Right hindlimb (tissue), 1 donor: ENCODE data around the gene HOXA5.
A peak's percentile ranks its signal among the peaks of the same experiment; 100 is the strongest.

Experiments
- DNase-seq: peaks from one replicate; pipeline ENCODE4 v3.0.0-alpha.2; 2018

HOXA5 gene

DNA sequence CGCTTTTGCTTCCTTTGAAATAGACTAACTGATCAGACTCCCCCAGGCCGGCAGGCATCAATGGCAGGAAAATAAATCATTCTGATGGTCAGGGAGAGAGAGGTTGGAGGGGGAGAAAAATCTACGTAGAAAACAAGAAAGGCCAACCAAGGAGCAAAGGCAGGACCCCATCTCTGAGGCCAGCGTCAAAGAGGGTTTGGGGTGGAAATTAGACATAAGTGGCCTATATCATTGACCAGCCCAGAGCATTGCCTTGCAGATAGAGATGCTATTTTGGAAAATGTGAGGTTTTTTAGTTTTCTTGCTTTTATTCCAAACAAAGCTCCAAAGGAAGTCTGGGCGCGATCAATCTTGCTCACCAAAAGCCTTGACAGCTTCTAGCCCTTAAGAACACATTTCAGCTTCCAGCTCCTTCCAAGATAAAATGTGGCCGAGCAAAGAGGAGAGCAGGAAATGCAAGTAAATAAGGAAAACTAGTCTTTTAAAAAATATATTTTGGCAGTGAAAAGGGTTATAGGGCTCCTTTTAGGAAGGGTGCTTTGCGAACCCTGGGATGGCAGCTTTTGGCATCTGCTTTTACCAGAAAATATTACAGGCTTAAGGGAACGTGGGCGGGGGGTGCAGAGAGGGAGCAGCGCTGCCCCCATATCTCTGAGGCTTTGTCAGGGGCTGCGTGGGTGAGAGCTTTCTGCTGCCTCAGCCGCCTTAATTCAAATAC, 39.0 kb downstream of the HOXA5 start:
- peak; percentile 35 for DNase-seq

DNA sequence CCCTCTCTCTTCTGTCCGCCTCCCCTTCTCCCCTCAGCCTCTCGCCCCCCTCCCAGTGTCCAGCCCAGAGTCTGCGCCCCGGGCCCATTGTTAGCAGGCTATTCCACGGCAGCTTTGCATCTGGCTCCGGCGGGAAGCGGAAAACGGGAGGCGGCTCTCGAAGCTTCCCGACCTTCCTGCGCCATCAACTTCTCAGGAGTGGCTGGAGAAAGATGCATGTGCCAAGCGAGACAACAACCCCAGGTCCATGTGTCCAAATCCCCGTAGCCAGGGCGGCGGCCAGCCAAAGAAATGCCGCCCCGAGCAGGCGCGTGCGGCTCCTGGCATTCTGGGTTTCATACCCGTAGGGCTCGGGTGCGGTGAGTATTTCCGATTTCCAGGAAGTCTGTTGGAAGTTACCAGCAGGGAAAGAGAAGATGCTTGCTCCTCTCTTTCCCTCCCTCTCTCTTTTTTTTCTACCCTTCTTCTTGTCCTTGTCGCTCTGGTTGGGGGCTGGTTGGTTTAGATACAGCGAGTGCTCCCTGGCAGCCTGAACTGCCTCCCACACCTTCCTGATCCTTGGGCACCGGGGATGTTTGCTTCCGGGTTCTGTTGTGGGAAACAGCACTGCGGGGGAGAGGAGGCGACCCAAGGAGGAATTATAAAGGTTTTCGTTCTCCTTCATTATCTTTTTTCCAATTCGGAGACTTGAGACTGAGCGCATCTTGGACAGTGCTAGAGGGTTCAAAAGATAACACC, 39.8 kb downstream of the HOXA5 start:
- peak; percentile 30 for DNase-seq

DNA sequence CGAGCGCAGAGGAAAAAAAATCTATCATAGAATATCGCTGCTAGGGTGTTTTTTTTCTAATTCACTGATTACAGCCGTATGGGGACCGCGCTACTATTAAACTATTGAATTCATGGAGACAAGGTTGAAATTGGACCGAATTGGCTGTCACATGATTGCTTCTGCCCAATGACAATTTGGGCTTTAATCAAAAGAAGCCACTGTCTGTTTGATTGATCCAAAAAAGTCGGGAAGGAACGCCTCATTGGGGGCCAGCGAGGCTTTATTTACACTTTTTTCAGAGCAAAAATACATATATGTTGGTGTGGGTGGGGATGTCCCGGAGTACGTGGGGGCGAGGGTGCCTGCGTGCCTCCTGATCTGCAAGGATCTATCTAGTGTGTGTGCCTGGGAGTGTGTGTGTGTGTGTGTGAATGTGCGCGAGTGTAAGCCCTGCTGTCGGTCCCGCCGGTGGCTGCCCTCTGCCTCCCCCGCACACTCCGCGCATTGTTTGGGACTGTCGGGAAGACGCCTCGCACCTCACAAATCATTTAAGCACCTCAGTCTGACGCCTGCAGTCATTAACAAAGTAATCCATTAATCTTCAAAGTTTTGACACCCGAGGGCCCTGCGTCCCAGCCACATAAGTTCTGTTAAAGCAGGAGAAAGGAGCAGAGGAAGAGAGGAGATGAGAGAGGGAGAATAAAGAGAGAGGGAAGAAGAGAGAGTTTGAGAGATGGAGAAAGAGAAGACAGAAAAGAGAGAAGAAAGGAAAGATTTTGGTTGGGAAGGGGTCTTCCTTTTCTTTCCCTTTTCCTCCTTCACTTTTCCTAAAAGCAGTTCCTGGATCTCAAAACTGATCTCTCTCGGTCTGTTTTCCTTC, 40.7 kb downstream of the HOXA5 start, which contains the start of gene HOXA2:
TSS of gene HOXA2 (minus strand) at position 103 of the 862 bp plus-strand sequence. CDS start 183 bp downstream, outside the sequence.
- no peak for DNase-seq

DNA sequence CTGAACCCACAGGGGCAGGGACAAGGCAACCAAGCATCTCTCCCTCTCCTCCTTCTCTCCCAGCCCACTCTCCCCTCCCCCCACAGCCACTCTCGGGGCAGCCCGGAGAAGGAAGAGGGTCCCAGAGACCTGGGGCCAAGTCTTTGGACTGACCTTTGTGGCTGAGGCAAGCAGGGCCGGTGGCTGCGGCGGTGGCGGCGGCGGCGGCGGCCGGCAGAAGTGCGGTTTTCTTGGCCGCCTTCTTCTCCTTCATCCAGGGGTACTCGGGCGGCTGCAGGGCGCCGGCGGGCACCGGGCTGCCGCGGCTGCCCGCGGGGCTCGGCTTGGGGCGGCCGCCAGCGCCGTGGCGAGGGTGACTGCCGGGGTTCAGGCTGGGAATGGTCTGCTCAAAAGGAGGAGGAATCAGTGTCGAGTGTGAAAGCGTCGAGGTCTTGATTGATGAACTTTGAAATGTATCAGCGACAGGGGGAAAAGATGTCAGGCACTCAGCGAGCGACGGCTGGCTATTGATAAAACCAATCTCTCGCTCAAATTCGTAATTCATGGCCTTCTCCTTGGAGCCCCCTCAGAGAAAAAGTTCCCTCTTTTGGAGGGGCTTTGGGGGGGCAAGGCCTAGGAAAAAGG, 41.4 kb downstream of the HOXA5 start:
- peak; percentile 33 for DNase-seq

DNA sequence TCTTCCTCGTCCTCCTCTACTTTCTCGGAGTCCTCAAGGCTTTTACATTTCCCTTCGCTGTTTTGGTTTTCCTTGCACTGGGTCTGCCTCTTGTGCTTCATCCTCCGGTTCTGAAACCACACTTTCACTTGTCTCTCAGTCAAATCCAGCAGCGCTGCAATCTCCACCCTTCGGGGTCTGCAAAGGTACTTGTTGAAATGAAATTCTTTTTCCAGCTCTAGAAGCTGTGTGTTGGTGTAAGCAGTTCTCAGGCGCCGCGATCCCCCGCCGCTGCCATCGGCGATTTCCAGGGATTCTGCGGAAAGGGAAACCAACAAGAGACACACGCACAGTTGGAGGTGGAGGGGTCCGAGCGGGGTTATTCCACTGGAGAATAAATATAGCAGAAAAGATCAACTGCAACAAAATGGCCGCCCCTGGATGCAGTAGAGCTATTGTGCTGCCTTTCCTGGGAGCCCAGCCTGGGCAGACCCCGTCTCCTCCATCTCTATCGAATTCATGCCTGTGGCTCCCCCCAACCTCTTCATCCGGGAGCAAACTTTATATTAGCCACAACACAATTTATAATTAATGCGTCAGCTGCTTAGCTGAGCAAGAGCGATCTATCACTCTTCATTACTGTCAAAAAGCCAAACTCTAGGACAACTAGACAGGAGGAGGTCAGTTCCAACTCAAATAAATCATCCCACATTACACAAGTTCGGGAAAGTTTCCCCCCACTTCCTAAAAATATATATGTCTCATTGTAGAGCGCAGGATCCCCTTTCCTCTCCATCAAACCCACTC, 42.1 kb downstream of the HOXA5 start:
- DNase-seq, result peak; percentile 52

DNA sequence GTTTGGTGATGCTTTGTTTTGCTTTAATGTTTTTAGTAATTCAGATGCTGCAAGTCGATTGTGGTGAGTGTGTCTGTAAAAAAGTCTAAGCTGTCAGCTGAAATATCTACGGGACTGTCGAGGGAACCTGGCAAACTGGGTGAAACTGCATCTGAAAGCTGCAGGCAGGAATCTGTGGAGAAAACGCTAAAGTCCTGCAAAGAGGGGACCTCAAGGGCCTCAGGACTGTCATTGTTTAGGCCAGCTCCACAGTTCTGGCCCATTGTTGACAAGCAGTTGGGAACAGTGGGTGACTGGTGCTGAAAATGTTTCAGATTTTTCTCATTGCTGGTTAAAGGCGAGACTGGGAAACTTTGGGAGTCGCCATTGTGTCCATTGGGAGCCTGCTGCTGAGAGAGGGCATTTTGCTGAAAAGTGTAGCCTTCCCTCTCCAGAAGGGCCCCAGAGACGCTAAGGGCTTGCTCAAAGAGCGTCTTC, 42.7 kb downstream of the HOXA5 start:
- no peak for DNase-seq

DNA sequence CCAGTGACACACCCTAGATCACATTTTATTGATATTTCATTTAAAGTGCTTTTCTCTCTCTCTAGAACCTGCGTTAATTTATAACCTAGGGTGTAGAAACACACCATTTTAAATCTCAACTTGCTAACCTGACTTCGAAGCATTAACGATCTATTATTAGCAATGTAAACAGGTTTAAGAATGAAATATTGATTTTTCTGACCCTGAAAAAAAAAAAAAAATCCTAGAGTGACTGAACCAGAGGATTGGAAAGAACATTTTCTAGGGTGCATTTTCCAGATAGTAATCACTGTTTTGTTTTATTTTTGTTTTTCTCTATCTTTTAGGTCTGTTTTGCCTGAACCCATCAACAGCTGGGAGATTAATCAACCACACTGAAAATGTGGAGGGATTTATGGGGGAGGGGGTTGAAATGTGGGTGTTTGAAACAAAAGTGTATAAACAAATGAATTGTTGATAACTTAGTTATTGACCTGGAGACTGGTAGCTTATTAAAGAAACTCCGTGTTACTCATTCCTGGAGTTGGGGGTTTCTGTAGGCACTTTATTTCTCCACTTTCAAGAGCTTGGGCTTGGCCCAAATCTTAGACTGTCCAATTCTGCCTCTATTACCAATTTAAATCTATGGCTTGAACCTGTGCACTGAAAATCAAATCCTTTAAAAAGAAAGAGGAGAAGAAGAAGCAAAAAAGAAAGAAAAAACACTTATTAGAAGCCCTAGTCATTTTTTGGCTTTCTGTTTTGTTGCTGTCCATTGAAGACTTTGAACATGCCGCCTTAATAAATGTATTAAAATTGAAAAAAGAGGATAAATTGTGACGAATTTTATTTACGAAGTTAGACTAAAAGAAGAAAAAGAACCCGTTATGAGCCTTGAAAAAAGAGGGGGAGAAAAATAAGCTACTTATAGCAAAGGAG, 43.8 kb downstream of the HOXA5 start:
- DNase-seq, result no peak

DNA sequence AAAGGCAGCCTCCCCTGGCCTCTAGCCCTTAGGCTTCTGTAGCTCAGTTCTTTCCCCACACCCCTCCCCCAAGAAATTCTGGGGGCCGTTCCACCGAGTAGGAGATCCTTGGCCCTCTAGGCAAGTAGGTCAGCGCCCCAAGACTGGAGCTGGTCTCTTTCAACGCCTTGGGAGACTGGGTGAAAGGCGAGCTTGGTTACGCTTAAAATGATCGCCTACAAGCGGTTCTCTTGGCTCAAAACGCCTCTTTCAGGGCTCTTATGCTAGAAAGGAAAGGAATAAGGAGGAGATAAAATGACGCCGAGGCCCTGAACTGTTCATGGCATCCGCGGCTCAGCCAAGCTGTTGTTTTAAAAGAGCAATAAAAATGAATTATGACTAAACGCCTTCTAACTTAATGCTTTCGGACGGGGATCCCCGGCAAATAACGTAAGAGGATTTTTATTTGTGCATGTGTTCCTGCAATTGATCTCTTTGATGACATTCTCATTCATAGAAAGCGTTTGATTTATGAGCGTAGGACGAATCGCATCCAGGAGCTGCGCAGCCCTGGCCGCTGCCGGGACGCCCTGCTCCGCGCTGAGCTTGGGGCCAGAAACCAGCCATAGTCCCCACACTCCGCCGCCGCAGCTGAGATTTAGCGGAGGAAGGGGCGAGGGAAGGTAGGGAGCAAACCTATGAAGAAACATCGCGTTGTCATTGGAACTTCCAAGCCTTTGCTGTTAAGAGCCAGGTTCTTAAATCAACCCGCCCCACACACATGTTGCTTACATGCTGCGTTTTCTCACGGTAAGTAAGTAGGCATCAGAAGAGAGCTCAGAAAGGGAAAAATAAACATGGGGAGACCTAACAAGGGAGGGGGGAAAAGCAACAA, 44.7 kb downstream of the HOXA5 start:
- peak; percentile 68 for DNase-seq

DNA sequence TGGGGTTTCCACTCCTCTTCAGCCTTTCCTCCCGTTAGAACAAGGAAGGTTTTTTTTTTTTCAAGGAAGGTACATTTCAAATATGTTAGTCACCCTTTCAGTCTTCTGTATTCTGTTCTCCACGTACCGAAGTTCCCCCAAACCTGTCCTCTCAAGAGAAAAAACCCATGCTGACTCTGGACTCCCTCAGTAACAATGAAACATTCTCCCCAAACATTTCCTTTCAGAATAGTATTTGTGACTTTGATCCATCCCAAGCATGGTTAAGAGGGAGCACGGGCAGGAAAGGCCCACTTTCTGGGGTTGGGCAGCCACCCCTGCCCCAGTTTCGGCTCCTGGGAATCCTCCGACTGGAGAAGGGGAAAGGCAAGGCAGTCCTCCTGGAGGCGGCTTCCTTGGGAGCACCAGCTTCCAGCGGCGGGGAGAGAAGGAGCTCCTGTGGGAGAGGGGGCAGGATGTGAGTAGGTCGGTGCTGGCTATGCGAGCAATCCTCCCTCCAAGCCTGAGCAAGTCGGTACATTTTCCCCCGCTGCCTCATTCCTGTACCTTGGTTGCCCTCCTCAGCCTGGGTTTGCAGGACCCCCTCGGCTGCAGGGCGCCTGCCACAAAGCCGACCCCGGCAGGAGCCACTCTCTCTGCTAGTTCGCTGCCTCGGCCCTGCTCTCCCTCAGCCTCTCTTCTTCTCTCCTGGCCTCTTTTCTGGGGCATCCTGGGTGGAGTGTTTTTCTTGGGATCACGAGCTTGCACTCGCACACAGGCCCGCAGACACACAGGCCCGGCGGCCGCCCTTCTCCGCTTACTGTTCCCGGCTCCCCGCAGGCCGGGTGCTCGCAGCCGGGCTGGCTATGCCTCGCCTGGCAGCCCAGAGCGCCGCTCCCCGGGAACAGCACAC, 45.5 kb downstream of the HOXA5 start:
- DNase-seq, result peak; percentile 32

DNA sequence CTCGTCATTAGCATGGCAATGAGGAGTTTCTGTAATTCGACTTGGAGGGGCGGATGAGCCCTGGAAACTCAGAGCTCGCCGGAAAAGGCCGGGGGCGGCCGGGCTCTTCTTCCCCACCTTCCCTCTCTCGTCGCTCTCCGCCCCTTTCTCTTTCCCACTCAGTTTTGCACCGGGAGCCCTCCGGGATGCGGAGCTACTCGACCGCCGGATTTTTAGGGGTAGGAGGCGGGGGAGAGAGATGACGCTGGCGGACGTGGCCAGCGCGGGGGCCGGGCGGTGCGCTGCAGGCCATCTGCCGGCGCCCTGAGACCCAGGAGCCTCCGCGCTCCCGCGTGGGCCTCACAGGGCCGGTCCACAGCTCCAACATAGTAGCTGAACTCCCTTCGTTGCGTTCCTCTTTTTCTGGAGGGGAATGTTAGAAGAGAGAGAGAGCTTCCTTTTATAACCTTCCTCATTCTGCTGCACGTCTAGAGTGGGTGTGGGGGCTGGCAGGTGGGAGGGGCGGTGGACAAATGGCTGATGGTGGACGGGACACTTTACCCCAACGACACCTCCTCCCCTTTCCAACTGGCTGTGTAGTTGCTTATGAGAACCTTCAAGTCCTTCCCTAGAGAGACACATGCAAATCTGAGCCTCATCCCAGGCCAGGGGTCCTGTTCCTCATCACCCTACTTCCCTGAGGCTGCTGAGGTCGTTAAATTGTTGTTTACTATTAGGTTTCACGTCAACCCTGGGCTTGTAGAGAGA, 46.5 kb downstream of the HOXA5 start:
- DNase-seq, result peak; percentile 78

DNA sequence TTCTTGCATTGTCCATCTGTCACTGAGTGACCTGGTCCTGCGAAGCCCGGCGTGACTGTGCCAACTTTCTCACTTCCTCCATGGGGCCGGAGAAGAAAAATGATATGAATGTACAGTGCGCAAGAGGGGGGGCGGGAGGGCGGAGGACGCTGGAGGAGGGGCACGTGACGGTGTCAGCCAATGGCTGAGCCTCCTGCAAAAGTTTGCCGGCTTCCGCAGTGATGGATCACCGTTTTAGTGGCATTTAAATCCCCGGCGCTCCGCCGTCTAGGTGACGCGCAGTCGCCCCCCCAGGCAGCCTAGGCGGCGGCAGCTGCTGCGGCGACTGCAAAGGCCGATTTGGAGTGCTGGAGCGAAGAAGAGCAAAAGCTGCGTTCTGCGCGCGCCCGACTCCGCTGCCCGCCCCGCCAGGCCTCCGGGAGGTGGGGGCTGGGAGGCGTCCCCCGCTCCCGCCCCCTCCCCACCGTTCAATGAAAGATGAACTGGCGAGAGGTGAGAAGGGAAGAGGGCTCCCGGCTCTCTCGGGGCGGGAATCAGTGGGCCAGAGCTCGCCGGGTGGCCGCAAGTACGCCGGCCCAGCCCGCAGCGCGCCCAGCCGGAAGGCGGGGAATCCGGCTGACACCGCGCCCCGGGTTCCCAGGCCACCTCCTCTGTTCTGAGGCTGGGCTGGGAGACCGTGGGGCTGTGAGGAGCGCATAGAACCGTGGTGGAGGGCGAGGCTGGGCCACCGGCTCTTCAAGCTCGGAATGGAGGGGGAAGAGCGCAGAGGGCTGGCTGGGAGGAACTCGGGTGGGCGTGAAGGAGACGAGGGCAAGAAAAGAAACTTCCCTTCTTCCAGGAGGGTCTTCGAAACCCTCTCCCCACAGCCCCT, 47.3 kb downstream of the HOXA5 start, which contains the start of gene HOXA1:
TSS of gene HOXA1 (minus strand) at position 104 of the 871 bp plus-strand sequence. CDS start at position 16, 88 bp downstream.
- peak; percentile 90 for DNase-seq

DNA sequence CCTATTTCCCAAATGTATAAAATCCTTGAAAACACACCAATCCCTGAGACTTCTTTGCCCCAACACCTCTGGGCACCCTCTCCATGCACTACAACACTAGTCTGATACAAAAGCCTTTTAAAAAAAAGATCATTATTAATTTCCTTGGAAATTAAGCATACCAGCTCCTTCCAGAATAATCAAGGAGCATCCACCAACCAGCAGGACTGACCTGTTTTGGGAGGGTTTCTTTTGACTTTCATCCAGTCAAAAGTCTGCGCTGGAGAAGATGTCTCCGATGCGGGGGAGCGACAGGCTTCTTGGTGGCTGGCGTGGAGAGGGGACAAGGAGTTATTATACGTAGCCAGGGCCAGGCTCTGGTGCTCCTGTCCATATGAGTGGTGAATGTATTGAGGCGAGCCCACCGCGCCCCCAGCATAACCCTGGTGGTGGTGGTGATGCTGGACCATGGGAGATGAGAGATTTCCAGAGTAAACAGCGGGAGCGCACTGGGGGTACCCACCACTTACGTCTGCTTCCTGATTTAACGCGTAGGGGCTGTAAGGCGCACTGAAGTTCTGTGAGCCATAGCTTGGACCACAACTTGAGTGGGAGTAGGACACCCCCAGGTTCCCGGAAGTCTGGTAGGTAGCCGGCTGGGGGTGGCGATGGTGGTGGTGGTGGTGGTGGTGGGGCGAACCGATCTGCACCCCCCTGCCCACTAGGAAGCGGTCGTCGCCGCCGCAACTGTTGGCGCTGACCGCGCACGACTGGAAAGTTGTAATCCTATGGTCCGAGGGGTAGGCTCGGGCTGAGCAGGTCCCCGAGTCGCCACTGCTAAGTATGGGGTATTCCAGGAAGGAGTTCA, 48.2 kb downstream of the HOXA5 start:
- no peak for DNase-seq

DNA sequence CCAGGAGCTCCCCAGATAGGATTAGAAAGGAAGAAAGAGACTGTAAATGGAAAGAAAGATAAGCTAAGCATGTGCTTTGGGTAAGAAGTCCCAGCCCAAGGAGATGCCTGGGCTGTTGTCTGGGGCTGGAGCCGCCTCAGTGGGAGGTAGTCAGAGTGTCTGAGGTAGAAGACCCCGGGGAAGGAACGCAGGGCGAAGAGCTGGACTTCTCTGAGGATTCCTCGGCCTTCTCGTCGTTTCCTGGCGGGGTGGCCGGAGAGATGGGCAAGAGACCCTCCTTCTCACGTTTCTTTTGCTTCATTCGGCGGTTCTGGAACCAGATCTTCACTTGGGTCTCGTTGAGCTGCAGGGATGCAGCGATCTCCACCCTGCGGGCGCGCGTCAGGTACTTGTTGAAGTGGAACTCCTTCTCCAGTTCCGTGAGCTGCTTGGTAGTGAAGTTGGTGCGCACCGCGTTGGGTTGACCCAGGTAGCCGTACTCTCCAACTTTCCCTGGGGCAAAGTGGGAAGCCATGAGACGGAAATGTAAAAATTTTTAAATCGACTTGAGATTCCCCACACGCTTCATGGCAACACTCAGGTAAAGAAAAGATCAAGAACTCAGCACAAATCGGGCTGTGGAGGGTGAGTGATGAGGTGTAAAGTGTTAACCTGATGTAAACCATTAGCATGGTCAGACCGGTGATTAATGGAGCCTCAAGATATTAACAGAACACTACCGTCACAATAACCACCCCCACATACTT, 49.0 kb downstream of the HOXA5 start:
- no peak for DNase-seq

DNA sequence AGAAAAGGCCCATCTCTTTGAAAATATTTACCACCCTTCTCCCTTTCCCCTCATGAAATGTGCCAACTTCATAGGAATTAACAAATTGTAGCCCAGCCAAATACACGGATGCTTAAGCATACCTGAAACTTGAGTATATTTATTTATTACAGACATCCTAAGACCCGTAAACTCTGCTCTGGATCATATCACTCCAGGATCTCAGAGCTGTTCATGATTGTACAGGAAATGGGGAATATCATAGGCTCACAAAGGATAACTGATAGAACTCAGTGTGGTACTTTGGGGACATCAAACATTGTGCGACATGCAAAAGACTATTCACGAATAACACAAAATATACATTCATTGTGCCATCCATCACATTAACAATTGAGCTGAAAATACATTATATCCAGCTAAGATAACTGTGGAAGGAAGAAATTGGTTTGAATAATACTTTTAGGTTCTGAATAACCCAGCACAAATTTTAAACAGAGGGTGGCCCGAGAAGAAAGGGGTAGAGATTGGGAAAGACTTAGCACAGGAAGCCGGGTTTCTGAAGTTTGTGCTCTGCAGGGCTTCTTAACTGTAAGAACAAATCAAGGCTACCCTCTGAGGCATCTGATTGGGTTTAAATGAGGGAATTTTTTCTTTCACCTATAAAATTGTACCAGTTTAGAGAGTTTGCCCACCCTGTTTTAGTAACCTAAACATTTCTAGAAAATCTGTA, 50.1 kb downstream of the HOXA5 start:
- DNase-seq, result no peak
